Type B pancreatic cell (in vitro differentiated cells): Measurements from ENCODE around the gene TSPAN17. TPM values are rescaled to one million over a fixed set of nuclear protein-coding genes. Genes with fewer than 3 reads are reported as not detected.

ENCODE experiments used
- DNase-seq: peaks from one replicate; pipeline ENCODE4 v3.0.0; 2021; ENCODE audit warnings: mixed read lengths; ENCODE audit not compliant: unreplicated experiment; ENCODE audit errors: extremely low spot score
- H3K27ac Mint-ChIP-seq: 2 replicates; pipeline ENCODE4 v1.8.0; 2021; ENCODE audit warnings: mild to moderate bottlenecking, mixed read lengths
- H3K27me3 Mint-ChIP-seq: 2 replicates; pipeline ENCODE4 v1.8.0; 2021; ENCODE audit warnings: mixed read lengths
- H3K36me3 Mint-ChIP-seq: 2 replicates; pipeline ENCODE4 v1.8.0; 2021; ENCODE audit warnings: mixed read lengths
- H3K4me1 Mint-ChIP-seq: one replicate; pipeline ENCODE4 v1.8.0; 2021; ENCODE audit warnings: mixed read lengths; ENCODE audit not compliant: unreplicated experiment
- H3K4me3 Mint-ChIP-seq: 2 replicates; pipeline ENCODE4 v1.8.0; 2021; ENCODE audit warnings: mild to moderate bottlenecking, mixed read lengths
- H3K9me3 Mint-ChIP-seq: 2 replicates; pipeline ENCODE4 v1.8.0; 2021; ENCODE audit warnings: mixed read lengths
- CTCF ChIP-seq: fragments of 200-600 bp; sonication (generic); conservative IDR thresholded peaks from 2 replicates; pipeline ENCODE4 v1.5.0; 2021; ENCODE audit warnings: antibody characterized with exemption, mild to moderate bottlenecking
- total RNA-seq: library from RNA; stranded (reverse); gene quantifications from 2 replicates; pipeline ENCODE4 v1.2.1, GENCODE V29; 2021; ENCODE audit warnings: low replicate concordance

Gene TSPAN17
- total RNA-seq, 1 donor from 2014 or later: 45.9 TPM

- Mint-ChIP-seq H3K4me1 (peaks cover 5% of the 10 kb centered on the region), H3K27me3 (peaks cover 28% of the 10 kb centered on the region), H3K4me3 (no peak overlapping the region), H3K36me3 (no peaks in the 10 kb centered on the region), H3K9me3 (no peaks in the 10 kb centered on the region), H3K27ac (no peak overlapping the region)
- TF ChIP-seq CTCF: no peak
- no peak for DNase-seq
Measured at GRCh38 chr5:176667637-176668036, 20.4 kb downstream of the TSPAN17 start.

GRCh38 chr5:176670449-176670848, 23.2 kb downstream of the TSPAN17 start:
- H3K27me3 Mint-ChIP-seq: peaks cover 14% of the 10 kb centered on the region
- H3K4me1 Mint-ChIP-seq: peaks cover 1% of the 10 kb centered on the region
- DNase-seq: no peak
- H3K36me3 Mint-ChIP-seq: no peaks in the 10 kb centered on the region
- no peaks in the 10 kb centered on the region for H3K9me3 Mint-ChIP-seq
- TF ChIP-seq CTCF: no peak
- H3K4me3 Mint-ChIP-seq: no peak overlapping the region
- H3K27ac Mint-ChIP-seq: no peak overlapping the region

GRCh38 chr5:176671399-176671798, 24.1 kb downstream of the TSPAN17 start:
- H3K9me3 Mint-ChIP-seq: no peaks in the 10 kb centered on the region
- DNase-seq: no peak
- no peak for TF ChIP-seq CTCF
- H3K27ac Mint-ChIP-seq: no peak overlapping the region
- peaks cover 12% of the 10 kb centered on the region for H3K27me3 Mint-ChIP-seq
- no peak overlapping the region for H3K4me3 Mint-ChIP-seq
- peaks cover 5% of the 10 kb centered on the region for H3K4me1 Mint-ChIP-seq
- H3K36me3 Mint-ChIP-seq: no peaks in the 10 kb centered on the region

GRCh38 chr5:176671890-176672747, 24.8 kb downstream of the TSPAN17 start:
- Mint-ChIP-seq H3K27ac (no peak overlapping the region), H3K4me1 (peaks cover 5% of the 10 kb centered on the region), H3K27me3 (peaks cover 12% of the 10 kb centered on the region), H3K4me3 (no peak overlapping the region), H3K9me3 (no peaks in the 10 kb centered on the region), H3K36me3 (no peaks in the 10 kb centered on the region)
- no peak for DNase-seq
- no peak for TF ChIP-seq CTCF

- no peak overlapping the region for H3K4me3 Mint-ChIP-seq
- peaks cover 5% of the 10 kb centered on the region for H3K4me1 Mint-ChIP-seq
- no peaks in the 10 kb centered on the region for H3K9me3 Mint-ChIP-seq
- TF ChIP-seq CTCF: no peak
- peaks cover 14% of the 10 kb centered on the region for H3K27me3 Mint-ChIP-seq
- no peaks in the 10 kb centered on the region for H3K36me3 Mint-ChIP-seq
- DNase-seq: no peak
- no peak overlapping the region for H3K27ac Mint-ChIP-seq
Measured at GRCh38 chr5:176673651-176674583, 26.6 kb downstream of the TSPAN17 start.
